ENCODE results near the gene BICDL1.

Gene BICDL1

DNA sequence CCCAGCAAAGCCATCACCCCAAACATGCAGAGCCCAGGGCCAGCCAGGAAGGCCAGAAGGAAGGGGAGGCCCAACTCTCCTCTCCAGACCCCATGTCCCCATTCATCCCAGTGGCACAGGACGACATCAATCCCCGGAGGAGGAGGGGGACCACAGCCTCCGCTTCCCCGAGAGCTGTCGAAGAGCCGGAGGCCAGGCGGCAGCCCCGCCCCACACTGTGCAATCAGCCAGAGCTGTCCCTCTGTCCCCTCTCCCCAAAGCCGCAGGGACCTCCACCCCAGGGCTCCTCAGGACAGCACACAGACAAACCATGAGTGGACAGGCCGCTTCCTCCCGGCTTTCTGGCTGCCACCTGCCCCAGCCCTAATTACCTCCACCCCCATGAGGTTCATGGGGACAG lies 110.7 kb downstream of the BICDL1 start:
- H3K4me3 ChIP-seq (ENCODE audit: low read depth, low read length): no peak overlapping the region
- TF ChIP-seq, protein P1, sequence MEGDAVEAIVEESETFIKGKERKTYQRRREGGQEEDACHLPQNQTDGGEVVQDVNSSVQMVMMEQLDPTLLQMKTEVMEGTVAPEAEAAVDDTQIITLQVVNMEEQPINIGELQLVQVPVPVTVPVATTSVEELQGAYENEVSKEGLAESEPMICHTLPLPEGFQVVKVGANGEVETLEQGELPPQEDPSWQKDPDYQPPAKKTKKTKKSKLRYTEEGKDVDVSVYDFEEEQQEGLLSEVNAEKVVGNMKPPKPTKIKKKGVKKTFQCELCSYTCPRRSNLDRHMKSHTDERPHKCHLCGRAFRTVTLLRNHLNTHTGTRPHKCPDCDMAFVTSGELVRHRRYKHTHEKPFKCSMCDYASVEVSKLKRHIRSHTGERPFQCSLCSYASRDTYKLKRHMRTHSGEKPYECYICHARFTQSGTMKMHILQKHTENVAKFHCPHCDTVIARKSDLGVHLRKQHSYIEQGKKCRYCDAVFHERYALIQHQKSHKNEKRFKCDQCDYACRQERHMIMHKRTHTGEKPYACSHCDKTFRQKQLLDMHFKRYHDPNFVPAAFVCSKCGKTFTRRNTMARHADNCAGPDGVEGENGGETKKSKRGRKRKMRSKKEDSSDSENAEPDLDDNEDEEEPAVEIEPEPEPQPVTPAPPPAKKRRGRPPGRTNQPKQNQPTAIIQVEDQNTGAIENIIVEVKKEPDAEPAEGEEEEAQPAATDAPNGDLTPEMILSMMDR (conservative IDR thresholded peaks at IDR 0.05; ENCODE audit: low read depth, low read length): no peak
- DNase-seq (ENCODE audit: low read depth): no peak

DNA sequence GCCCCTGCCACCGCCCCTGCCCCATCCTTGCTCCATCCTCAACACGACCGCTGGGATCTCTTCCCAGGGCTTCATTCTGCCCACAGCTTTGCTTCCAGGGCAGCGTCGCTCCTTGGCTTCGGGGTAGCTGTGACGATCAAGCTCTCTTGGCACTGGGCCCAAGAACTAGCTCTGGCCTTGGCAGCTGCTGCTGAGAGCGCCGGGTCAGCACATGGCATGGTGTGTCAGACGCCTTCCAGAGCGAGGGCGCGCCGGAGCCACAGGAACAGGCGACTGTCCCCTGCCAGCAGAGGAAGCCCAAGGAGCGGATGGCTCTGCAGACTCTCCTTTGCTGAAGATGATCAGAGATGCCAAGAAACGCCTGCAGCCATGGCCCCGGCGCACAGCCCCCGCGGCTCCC lies 111.6 kb downstream of the BICDL1 start:
- no peak overlapping the region for H3K4me3 ChIP-seq (ENCODE audit: low read depth, low read length)
- DNase-seq (ENCODE audit: low read depth): no peak
- TF ChIP-seq, protein P1 (conservative IDR thresholded peaks at IDR 0.05; ENCODE audit: low read depth, low read length): no peak

- DNase-seq (ENCODE audit: low read depth): no peak
- TF ChIP-seq, protein P1 (conservative IDR thresholded peaks at IDR 0.05; ENCODE audit: low read depth, low read length): no peak
- H3K4me3 ChIP-seq (ENCODE audit: low read depth, low read length): no peak overlapping the region
These were observed 112.1 kb downstream of the BICDL1 start for GRCh38 chr12:120101182-120101581.

DNA sequence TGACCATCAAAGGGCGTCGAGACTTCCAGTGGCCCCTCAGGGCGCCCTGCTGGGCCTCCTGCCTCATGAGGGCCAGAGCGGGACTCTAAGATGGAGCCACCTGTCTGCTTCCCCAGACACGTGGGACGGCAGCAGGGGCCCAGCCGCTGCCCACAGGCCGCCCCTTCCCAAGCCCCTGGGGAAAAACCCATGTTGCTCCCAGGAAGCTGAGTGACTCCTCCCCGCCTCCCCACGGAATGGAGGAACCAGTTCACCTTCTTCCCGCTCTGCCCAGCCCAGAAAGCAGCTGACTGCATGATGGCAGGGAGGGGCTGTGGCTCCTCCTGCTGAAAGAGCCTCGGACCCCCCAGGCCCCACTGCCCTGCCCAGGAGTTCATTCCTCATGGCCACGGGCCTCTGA lies 112.6 kb downstream of the BICDL1 start:
- DNase-seq (ENCODE audit: low read depth): no peak
- TF ChIP-seq, protein P1 (conservative IDR thresholded peaks at IDR 0.05; ENCODE audit: low read depth, low read length): no peak
- H3K4me3 ChIP-seq (ENCODE audit: low read depth, low read length): no peak overlapping the region

DNA sequence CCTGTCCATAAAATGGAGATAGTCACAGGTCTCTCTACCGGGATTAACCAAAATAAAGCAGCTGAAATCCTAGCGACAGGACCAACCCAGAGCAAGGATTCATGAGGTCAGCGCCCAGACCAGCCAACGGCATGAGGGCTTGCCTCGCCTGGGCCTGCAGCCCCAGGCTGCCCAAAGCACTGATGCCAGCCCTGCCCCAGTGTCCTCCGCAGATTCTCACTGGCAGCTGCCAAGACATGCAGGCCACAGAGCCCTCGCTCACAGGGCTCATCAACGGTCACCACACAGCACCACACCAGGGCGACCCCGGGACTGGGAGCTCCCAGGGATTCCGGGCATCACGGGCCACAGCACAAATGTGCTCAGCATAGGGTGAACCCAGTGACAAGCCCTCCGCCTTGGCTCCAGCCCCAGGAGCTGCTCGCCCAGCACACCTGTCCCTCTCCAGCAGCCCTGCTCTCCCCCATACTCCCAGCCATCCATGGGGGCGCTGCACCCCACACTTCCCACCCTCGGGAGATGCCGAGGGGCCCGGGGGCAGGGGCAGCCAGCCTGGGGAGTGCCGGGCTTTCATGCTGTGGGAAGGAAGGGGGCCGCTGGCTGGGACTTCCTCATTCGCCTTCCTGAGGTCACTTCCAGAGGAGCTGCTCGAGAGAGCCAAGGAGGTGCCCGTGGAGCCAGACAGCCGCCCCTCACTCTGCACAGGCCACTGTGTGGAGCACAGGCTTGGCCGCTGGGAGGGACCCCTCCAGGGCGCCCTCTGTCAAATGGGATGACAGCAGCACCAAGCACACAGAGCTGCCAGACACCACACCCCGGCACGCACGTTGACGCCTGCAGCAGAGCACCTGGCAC lies 113.4 kb downstream of the BICDL1 start:
- TF ChIP-seq, protein P1 (conservative IDR thresholded peaks at IDR 0.05; ENCODE audit: low read depth, low read length): no peak
- no peak overlapping the region for H3K4me3 ChIP-seq (ENCODE audit: low read depth, low read length)
- DNase-seq (ENCODE audit: low read depth): no peak

DNA sequence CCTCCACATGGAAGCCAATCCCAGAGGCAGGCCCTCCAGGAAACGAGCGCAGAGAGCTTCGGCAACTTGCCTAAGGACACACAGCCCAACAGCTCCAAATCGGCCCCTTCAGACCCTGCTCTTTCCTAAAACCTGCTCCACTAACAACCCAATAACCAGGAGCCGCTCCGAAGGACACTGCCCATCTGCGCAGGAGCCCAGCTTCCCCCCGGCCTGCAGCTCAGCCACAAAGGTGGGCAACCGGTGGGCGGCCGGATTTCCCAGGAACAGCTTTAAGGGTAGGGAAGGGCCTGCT lies 114.0 kb downstream of the BICDL1 start:
- TF ChIP-seq, protein P1 (conservative IDR thresholded peaks at IDR 0.05; ENCODE audit: low read depth, low read length): no peak
- H3K4me3 ChIP-seq (ENCODE audit: low read depth, low read length): no peak overlapping the region
- DNase-seq (ENCODE audit: low read depth): no peak

- TF ChIP-seq, protein P1 (conservative IDR thresholded peaks at IDR 0.05; ENCODE audit: low read depth, low read length): no peak
- DNase-seq (ENCODE audit: low read depth): no peak
- no peak overlapping the region for H3K4me3 ChIP-seq (ENCODE audit: low read depth, low read length)
These were observed 114.3 kb downstream of the BICDL1 start for GRCh38 chr12:120103371-120103770.
